ENCODE results near the gene NAA80.
A peak's percentile ranks its signal among the peaks of the same experiment; 100 is the strongest.

The NAA80 gene

DNA sequence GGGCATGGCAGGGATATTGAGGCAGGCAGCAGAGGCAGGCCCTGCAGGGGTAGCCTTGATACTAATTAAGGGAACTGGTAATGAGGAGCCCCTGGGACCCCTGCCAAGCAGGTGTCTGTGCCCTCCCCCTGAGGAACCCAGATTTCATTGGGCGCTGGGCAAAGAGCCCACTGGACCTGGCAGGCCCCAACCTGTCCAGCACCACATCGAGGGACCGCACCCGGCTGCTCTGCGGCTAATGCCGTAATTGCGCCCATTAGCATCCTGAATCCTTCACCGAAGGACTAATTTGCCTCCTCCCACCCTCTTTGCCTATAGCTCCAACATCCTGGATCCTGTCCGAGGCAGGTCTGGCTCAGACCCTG, 44.0 kb downstream of the NAA80 start:
- TF ChIP-seq, protein P1, sequence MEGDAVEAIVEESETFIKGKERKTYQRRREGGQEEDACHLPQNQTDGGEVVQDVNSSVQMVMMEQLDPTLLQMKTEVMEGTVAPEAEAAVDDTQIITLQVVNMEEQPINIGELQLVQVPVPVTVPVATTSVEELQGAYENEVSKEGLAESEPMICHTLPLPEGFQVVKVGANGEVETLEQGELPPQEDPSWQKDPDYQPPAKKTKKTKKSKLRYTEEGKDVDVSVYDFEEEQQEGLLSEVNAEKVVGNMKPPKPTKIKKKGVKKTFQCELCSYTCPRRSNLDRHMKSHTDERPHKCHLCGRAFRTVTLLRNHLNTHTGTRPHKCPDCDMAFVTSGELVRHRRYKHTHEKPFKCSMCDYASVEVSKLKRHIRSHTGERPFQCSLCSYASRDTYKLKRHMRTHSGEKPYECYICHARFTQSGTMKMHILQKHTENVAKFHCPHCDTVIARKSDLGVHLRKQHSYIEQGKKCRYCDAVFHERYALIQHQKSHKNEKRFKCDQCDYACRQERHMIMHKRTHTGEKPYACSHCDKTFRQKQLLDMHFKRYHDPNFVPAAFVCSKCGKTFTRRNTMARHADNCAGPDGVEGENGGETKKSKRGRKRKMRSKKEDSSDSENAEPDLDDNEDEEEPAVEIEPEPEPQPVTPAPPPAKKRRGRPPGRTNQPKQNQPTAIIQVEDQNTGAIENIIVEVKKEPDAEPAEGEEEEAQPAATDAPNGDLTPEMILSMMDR (conservative IDR thresholded peaks at IDR 0.05), result no peak
- H3K27ac ChIP-seq, result no peak overlapping the region

GRCh38 chr3:50254577-50255250, 44.5 kb downstream of the NAA80 start:
- TF ChIP-seq, protein P1 (conservative IDR thresholded peaks at IDR 0.05), result no peak
- no peak overlapping the region for H3K27ac ChIP-seq

DNA sequence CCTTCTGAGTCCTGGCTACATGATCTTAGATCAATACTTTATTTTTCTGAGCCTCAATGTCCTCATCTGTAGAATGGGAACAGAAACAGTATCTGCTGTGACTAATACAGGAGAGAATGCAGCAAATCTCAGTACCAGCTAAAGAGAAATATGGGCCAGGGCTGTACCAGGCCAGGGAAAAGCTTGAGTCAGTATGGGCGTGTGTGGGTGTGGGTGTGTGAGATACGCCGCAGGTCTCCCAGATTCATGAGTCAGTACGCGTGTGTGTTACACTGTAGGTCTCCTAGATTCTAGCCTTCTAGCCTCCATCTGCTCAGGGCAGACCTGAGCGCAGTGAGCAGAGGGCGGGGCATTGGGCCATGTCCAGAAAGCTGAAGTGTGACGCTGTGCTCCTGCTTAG, 48.0 kb downstream of the NAA80 start:
- TF ChIP-seq, protein P1 (conservative IDR thresholded peaks at IDR 0.05), result no peak
- no peak overlapping the region for H3K27ac ChIP-seq

- no peak overlapping the region for H3K27ac ChIP-seq
- TF ChIP-seq, protein P1 (conservative IDR thresholded peaks at IDR 0.05), result no peak
Observed at GRCh38 chr3:50250514-50250913, 48.7 kb downstream of the NAA80 start.

GRCh38 chr3:50249457-50249856, 49.7 kb downstream of the NAA80 start:
- TF ChIP-seq, protein P1 (conservative IDR thresholded peaks at IDR 0.05), result no peak
- H3K27ac ChIP-seq, result no peak overlapping the region

DNA sequence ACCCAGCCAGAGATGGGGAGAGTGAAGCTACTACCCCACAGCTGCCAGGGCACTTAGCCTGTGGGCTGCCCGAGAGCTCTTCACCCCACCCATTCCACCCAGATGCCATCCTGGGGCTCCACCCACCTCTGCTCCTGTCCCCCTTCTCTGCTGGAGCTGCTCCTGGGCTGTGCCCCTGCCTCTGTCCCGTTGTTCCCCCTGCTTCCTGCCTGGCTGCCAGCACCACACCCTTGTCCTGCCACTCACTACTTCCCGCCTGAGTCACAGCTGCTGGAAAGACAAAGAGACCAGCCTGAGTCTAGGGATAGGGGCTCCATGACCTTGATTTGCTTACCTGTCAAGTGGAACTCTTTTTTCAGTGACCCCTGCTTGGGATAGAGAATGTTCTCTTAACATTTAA, 50.8 kb downstream of the NAA80 start:
- no peak overlapping the region; the same call in 1 of the 2 replicates for H3K27ac ChIP-seq

DNA sequence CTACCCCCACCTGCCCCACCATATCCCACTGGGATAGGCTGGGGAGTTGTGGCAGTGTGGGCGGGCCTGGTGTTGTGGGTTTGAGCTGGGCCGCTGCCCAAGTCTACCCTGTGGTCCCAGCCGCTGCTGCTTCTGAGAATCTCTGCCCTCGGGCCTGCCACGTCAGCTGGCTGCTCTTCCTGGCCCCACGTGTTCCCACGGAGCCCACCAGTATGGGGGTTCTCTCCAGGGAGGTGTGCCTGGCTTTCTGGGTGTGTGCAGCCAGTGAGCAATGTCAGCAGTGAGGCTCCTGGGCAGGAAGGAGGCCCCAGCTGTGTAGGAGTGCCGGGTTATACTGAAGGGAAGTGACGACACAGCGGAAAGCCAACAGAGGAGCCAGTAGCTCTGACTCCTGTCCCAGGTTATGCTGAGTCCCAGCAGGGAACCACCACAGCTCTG, 52.7 kb downstream of the NAA80 start:
- H3K27ac ChIP-seq, result peak overlapping the region; percentile 77
- TF ChIP-seq, protein P1 (conservative IDR thresholded peaks at IDR 0.05), result no peak; the same call in 1 of the 2 replicates

More for the DNA sequence above, 50.8 kb downstream of the NAA80 start:
- TF ChIP-seq, protein P1 (conservative IDR thresholded peaks at IDR 0.05), result no peak

All from VCaP (cell line).